Caco-2 (cell line): ENCODE data around the gene TMEM131L. TPM values are rescaled to one million over a fixed set of nuclear protein-coding genes. Genes with fewer than 3 reads are reported as not detected.

ENCODE experiments used
- BruUV-seq: library from RNA; stranded (reverse); fragments of 400-500 nt; replicated peaks from 2 replicates; lab custom pipeline; 2021; lab: Mats Ljungman, UMichigan
- CTCF ChIA-PET: fragments of 300-600 bp; sonication (Branson Sonifier 250); formaldehyde crosslinking; loops from one replicate; lab custom pipeline; 2022; ENCODE audit warnings: antibody characterized with exemption; lab: Charles Lee
- POLR2A ChIA-PET: fragments of 300-600 bp; sonication (Branson Sonifier 250); formaldehyde crosslinking; loops from one replicate; lab custom pipeline; 2022; ENCODE audit warnings: antibody characterized with exemption; lab: Charles Lee
- DNase-seq, 2 experiments: peaks; one replicate each; pipeline versions ENCODE4 v3.0.0 to v3.0.0-alpha.2; 2020 to 2022
- H3K27me3 ChIP-seq: replicated peaks from 2 replicates; pipeline ENCODE4 v1.6.0; 2011; ENCODE audit warnings: low read length; ENCODE audit not compliant: control insufficient read depth, insufficient read depth
- H3K36me3 ChIP-seq: 2 replicates; pipeline ENCODE4 v1.5.1; 2011; ENCODE audit warnings: low read length; ENCODE audit not compliant: control insufficient read depth, insufficient read depth
- H3K4me1 ChIP-seq: fragments of 250-450 bp; sonication (Bioruptor Pico); 2 replicates; pipeline ENCODE4 v1.5.1; 2020; ENCODE audit warnings: mild to moderate bottlenecking
- H3K4me3 ChIP-seq: 2 replicates; pipeline ENCODE4 v1.5.1; 2011; ENCODE audit warnings: low read depth, mild to moderate bottlenecking, control low read depth, low read length
- H3K9me3 ChIP-seq: fragments of 250-450 bp; sonication (Bioruptor Pico); 2 replicates; pipeline ENCODE4 v1.5.1; 2020; ENCODE audit warnings: mild to moderate bottlenecking, moderate library complexity
- H3K27ac Mint-ChIP-seq: one replicate; pipeline ENCODE4 v1.8.0; 2022; ENCODE audit warnings: mixed read lengths; ENCODE audit not compliant: unreplicated experiment
- H3K27me3 Mint-ChIP-seq: one replicate; pipeline ENCODE4 v1.8.0; 2022; ENCODE audit warnings: mixed read lengths; ENCODE audit not compliant: insufficient read depth, unreplicated experiment
- H3K36me3 Mint-ChIP-seq: one replicate; pipeline ENCODE4 v1.8.0; 2022; ENCODE audit warnings: mild to moderate bottlenecking, mixed read lengths; ENCODE audit not compliant: insufficient read depth, unreplicated experiment
- H3K4me1 Mint-ChIP-seq: one replicate; pipeline ENCODE4 v1.8.0; 2022; ENCODE audit warnings: low read depth, mixed read lengths; ENCODE audit not compliant: unreplicated experiment
- H3K4me3 Mint-ChIP-seq: one replicate; pipeline ENCODE4 v1.8.0; 2022; ENCODE audit warnings: mild to moderate bottlenecking, moderate library complexity, mixed read lengths; ENCODE audit not compliant: unreplicated experiment
- H3K9me3 Mint-ChIP-seq: one replicate; pipeline ENCODE4 v1.8.0; 2022; ENCODE audit warnings: mixed read lengths; ENCODE audit not compliant: unreplicated experiment
- CTCF ChIP-seq, 2 experiments: fragments of 200-600 bp in 1 of 2; IDR thresholded peaks; 1 replicate in 1 of 2; 2 replicates in 1 of 2; pipeline versions ENCODE4 v1.5.1 to v1.8.0; 2011 to 2022; ENCODE audit warnings: antibody characterized with exemption in 1 of 2, control low read depth in 1 of 2, inconsistent platforms in 1 of 2, low read depth in 1 of 2, low read length in 1 of 2, mild to moderate bottlenecking in 1 of 2, moderate library complexity in 1 of 2; ENCODE audit not compliant: insufficient read depth in 1 of 2, severe bottlenecking in 1 of 2, unreplicated experiment in 1 of 2
- intact Hi-C: fragments of 100-400 bp; cut with micrococcal nuclease; formaldehyde crosslinking; loops from one replicate; pipeline ENCODE4 v1.10.0; 2022; ENCODE audit not compliant: unreplicated experiment
- total RNA-seq: library from RNA; stranded (reverse); gene quantifications from 2 replicates; pipeline ENCODE4 v1.2.3, GENCODE V29; 2022

The TMEM131L gene
- total RNA-seq, 1 experiment from 2014 or later: 20.8 TPM

DNA sequence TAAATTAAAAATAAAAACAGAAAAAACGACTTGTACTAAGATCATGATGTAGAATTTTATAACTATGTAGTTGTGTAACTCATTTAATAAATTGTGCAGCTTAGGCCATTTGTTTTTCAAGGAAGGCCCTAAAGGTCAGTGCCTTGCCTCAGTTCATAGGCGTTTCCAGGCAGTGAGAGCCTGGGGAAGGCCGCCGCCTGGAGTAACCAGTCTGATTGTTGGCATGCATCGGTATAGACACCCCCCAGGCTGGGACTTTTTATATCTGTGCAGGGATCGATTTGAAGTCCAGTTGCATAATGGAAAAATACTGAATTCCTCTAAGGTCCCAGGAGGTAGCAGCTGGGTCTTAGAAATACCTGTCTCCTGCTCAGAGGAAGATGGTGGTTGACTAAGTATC lies 77.2 kb downstream of the TMEM131L start:
- no peak for TF ChIP-seq CTCF (IDR thresholded peaks at IDR 0.05; ENCODE audit: insufficient read depth in 1 of 2, low read depth in 1 of 2, low read length in 1 of 2, severe bottlenecking in 1 of 2, unreplicated experiment in 1 of 2)
- Mint-ChIP-seq H3K27ac (no peak overlapping the region), H3K4me3 (no peak overlapping the region), H3K9me3 (no peaks in the 10 kb centered on the region), H3K36me3 (peaks cover 17% of the 10 kb centered on the region), H3K4me1 (peaks cover 6% of the 10 kb centered on the region), H3K27me3 (no peaks in the 10 kb centered on the region)
- intact Hi-C loops: no loop called here
- BruUV-seq: no TSS peak
- ChIA-PET POLR2A (interaction anchor here (0.5 kb wide), 1 partner anchor 1117 kb away, joined by 4 read pairs; no protein-coding TSS in a partner anchor), CTCF (no interaction called here)
- no peaks in the 10 kb centered on the region for H3K27me3 ChIP-seq
- no peak for DNase-seq
- H3K4me3 ChIP-seq: no peak overlapping the region
- H3K9me3 ChIP-seq: no peaks in the 10 kb centered on the region
- H3K4me1 ChIP-seq: no peaks in the 10 kb centered on the region
- H3K36me3 ChIP-seq: no peaks in the 10 kb centered on the region

DNA sequence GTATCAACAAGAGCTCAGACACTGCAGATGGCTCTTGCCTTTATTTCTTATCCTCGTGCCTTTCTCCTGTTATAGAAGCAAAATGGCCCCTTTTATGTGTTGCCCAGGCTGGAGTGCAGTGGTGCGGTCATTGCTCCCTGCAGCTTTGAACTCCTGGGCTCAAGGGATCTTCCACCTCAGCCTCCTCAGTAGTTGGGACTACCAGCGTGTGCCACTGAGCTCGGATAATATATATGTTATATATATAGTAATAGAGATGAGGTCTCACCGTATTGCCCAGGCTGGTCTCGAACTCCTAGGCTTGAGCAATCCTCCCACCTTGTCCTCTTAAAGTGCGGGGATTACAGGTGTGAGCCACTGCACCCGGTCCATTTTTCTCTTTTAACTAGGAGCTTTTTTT lies 79.7 kb downstream of the TMEM131L start:
- Mint-ChIP-seq H3K36me3 (peaks cover 11% of the 10 kb centered on the region), H3K27ac (no peak overlapping the region), H3K9me3 (no peaks in the 10 kb centered on the region), H3K4me3 (no peak overlapping the region), H3K4me1 (no peaks in the 10 kb centered on the region), H3K27me3 (no peaks in the 10 kb centered on the region)
- ChIA-PET POLR2A (interaction anchor here (0.7 kb wide), 1 partner anchor 284 kb away, joined by 5 read pairs; no protein-coding TSS in a partner anchor), CTCF (no interaction called here)
- no peak overlapping the region for H3K4me3 ChIP-seq
- H3K9me3 ChIP-seq: no peaks in the 10 kb centered on the region
- no peaks in the 10 kb centered on the region for H3K4me1 ChIP-seq
- no TSS peak for BruUV-seq
- DNase-seq: no peak
- no peak for TF ChIP-seq CTCF (IDR thresholded peaks at IDR 0.05; ENCODE audit: insufficient read depth in 1 of 2, low read depth in 1 of 2, low read length in 1 of 2, severe bottlenecking in 1 of 2, unreplicated experiment in 1 of 2)
- intact Hi-C loops: no loop called here
- H3K36me3 ChIP-seq: no peaks in the 10 kb centered on the region
- H3K27me3 ChIP-seq: no peaks in the 10 kb centered on the region

DNA sequence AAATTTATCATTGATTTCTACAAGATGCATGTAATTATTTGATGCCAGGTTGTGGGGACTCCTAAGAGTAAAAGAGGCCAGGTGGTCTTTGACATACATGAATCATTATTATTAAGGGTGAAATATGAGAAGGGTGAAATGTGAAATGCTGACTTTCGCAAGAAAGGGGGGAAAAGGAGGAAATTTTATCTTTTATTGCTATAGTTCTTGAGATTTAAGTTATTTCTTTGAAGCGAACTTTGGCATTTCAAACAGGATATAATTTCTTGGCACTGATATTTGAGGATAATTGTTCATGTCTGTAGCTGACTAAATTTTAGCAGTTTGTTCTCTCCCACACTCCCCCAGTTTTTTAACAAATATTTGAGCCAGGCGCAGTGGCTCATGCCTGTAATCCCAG lies 80.1 kb downstream of the TMEM131L start:
- Mint-ChIP-seq H3K4me3 (no peak overlapping the region), H3K9me3 (no peaks in the 10 kb centered on the region), H3K27ac (no peak overlapping the region), H3K36me3 (peaks cover 11% of the 10 kb centered on the region), H3K4me1 (no peaks in the 10 kb centered on the region), H3K27me3 (no peaks in the 10 kb centered on the region)
- CTCF ChIA-PET: no interaction called here
- Histone ChIP-seq H3K36me3 (no peaks in the 10 kb centered on the region), H3K27me3 (no peaks in the 10 kb centered on the region), H3K4me3 (no peak overlapping the region), H3K4me1 (no peaks in the 10 kb centered on the region), H3K9me3 (no peaks in the 10 kb centered on the region)
- POLR2A ChIA-PET: no interaction called here
- intact Hi-C loops: no loop called here
- BruUV-seq: no TSS peak
- DNase-seq: no peak
- TF ChIP-seq CTCF (IDR thresholded peaks at IDR 0.05; ENCODE audit: insufficient read depth in 1 of 2, low read depth in 1 of 2, low read length in 1 of 2, severe bottlenecking in 1 of 2, unreplicated experiment in 1 of 2): no peak
